ENCODE results near the gene BTNL9. TPM values are rescaled to one million over a fixed set of nuclear protein-coding genes. Genes with fewer than 3 reads are reported as not detected.

The BTNL9 gene
- total and polyA plus RNA-seq, 2 of the 8 experiments (the other 6 are each of a cell fraction or from before 2014, with no cell fraction given), result 0.23 to 0.89 TPM

Small RNA genes within 50 kb of the gene (microRNA-seq; reads per million reads assigned to microRNA genes)
- 0 reads per million in 2 experiments for gene MIR8089 (ENCODE audit: borderline microRNAs expressed in 2 of 2, borderline number of aligned reads in 2 of 2, borderline replicate concordance in 1 of 2)

Small RNA genes within 50 kb of the gene (small RNA-seq; reads per million reads assigned to genes)
- not detected for gene MIR8089 (ENCODE audit: insufficient read depth)
- gene RNU6-1036P (ENCODE audit: insufficient read depth), result not detected

Other genes starting within 250 kb of the BTNL9 start
- 77.0 and 83.8 TPM in 2 replicates for gene MGAT1, start 237.5 kb upstream of the BTNL9 start, total RNA-seq (2021; fragmentation: NEBNext Ultra II Directional; extraction: Animal tissue kit (Norgen Biotek cat#: 25700))
- 66.8 and 96.1 TPM in 2 replicates for gene MGAT1, start 237.5 kb upstream of the BTNL9 start, polyA plus RNA-seq (2011; rRNA removed)
- gene ZFP62, start 179.0 kb upstream of the BTNL9 start, total RNA-seq (2021; fragmentation: NEBNext Ultra II Directional; extraction: Animal tissue kit (Norgen Biotek cat#: 25700)), result 34.8 and 38.5 TPM in 2 replicates
- 5.4 and 9.3 TPM in 2 replicates for gene ZFP62, start 179.0 kb upstream of the BTNL9 start, polyA plus RNA-seq (2011; rRNA removed)
- gene BTNL8, start 141.1 kb upstream of the BTNL9 start, total RNA-seq (2021; fragmentation: NEBNext Ultra II Directional; extraction: Animal tissue kit (Norgen Biotek cat#: 25700)), result 0.27 and 0.48 TPM in 2 replicates
- gene BTNL8, start 141.1 kb upstream of the BTNL9 start, polyA plus RNA-seq (2011; rRNA removed), result 0.32 and 0.42 TPM in 2 replicates
- not detected in 2 replicates for gene BTNL3, start 51.4 kb upstream of the BTNL9 start, total RNA-seq (2021; fragmentation: NEBNext Ultra II Directional; extraction: Animal tissue kit (Norgen Biotek cat#: 25700))
- gene BTNL3, start 51.4 kb upstream of the BTNL9 start, polyA plus RNA-seq (2011; rRNA removed), result not detected in 2 replicates
- not detected in 2 replicates for gene OR2V1, start 90.9 kb downstream of the BTNL9 start, total RNA-seq (2021; fragmentation: NEBNext Ultra II Directional; extraction: Animal tissue kit (Norgen Biotek cat#: 25700))
- not detected in 2 replicates for gene OR2V1, start 90.9 kb downstream of the BTNL9 start, polyA plus RNA-seq (2011; rRNA removed)
- gene OR2V2, start 107.3 kb downstream of the BTNL9 start, total RNA-seq (2021; fragmentation: NEBNext Ultra II Directional; extraction: Animal tissue kit (Norgen Biotek cat#: 25700)), result not detected in 2 replicates
- not detected in 2 replicates for gene OR2V2, start 107.3 kb downstream of the BTNL9 start, polyA plus RNA-seq (2011; rRNA removed)
- 0.44 and 0.47 TPM in 2 replicates for gene TRIM7, start 164.9 kb downstream of the BTNL9 start, total RNA-seq (2021; fragmentation: NEBNext Ultra II Directional; extraction: Animal tissue kit (Norgen Biotek cat#: 25700))
- gene TRIM7, start 164.9 kb downstream of the BTNL9 start, polyA plus RNA-seq (2011; rRNA removed), result 0.36 and 0.57 TPM in 2 replicates
- gene TRIM41, start 183.0 kb downstream of the BTNL9 start, total RNA-seq (2021; fragmentation: NEBNext Ultra II Directional; extraction: Animal tissue kit (Norgen Biotek cat#: 25700)), result 21.2 and 21.6 TPM in 2 replicates
- gene TRIM41, start 183.0 kb downstream of the BTNL9 start, polyA plus RNA-seq (2011; rRNA removed), result 12.9 and 18.0 TPM in 2 replicates
- gene RACK1, start 203.6 kb downstream of the BTNL9 start, total RNA-seq (2021; fragmentation: NEBNext Ultra II Directional; extraction: Animal tissue kit (Norgen Biotek cat#: 25700)), result 2,564 and 2,589 TPM in 2 replicates
- gene RACK1, start 203.6 kb downstream of the BTNL9 start, polyA plus RNA-seq (2011; rRNA removed), result 7,578 and 7,971 TPM in 2 replicates
- 5.7 and 6.2 TPM in 2 replicates for gene TRIM52, start 220.9 kb downstream of the BTNL9 start, total RNA-seq (2021; fragmentation: NEBNext Ultra II Directional; extraction: Animal tissue kit (Norgen Biotek cat#: 25700))
- 2.3 and 4.2 TPM in 2 replicates for gene TRIM52, start 220.9 kb downstream of the BTNL9 start, polyA plus RNA-seq (2011; rRNA removed)